Measurements from ENCODE around the gene KRTAP10-1. TPM values are rescaled to one million over a fixed set of nuclear protein-coding genes. Genes with fewer than 3 reads are reported as not detected.

Gene KRTAP10-1
- total RNA-seq, 1 experiment from 2014 or later = not detected

DNA sequence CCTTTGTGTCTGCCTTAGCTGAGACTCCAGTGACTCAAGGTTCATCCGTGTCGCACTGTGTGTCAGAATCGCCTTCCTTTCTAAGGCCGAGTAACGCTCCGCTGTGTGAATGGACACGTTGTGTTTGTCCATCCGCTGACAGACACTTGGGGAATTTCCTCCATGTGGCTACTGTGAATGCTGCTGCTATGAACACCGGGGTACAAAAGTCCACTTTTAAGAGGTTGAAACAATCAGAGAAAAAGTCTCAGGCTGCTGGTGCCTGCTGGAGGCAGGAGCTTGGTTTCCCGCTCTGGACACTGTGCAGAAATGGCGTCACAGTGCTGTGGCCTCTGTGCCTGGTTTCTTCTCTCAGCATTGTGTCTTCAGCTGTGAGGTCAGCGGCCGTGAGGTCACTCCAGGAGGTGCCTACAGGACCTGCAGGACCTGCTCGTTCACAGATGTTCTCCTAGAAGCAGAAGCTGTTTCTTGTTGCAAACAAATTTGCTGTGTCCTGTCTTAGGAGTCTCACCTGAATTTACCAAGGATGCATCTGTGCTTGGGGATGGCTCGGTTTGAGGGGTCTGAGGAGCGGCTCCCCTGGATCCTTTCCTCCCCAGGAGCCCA is 34.2 kb downstream of the KRTAP10-1 start:
- Histone ChIP-seq H3K23me2 (ENCODE audit: insufficient read length, low read depth, low read length, poor library complexity, severe bottlenecking) (no peaks in the 10 kb centered on the region), H4K91ac (ENCODE audit: insufficient read length, low read depth, low read length) (no peak overlapping the region), H3K23ac (ENCODE audit: insufficient read length, low read depth, low read length) (no peak overlapping the region), H2BK120ac (ENCODE audit: low read depth, low read length, poor library complexity, severe bottlenecking) (no peak overlapping the region), H3K9me3 (ENCODE audit: control insufficient read depth, low read depth, low read length) (no peaks in the 10 kb centered on the region), H2BK12ac (ENCODE audit: insufficient read length, low read depth, low read length) (no peak overlapping the region), H3K4me1 (ENCODE audit: insufficient read depth, low read length) (no peaks in the 10 kb centered on the region), H4K20me1 (ENCODE audit: control insufficient read depth, insufficient read depth, insufficient read length) (peaks cover 5% of the 10 kb centered on the region), H3K27ac (ENCODE audit: insufficient read length, low read depth, low read length) (no peak overlapping the region), H2AFZ (ENCODE audit: low read length) (no peak overlapping the region), H3K9ac (ENCODE audit: extremely low read depth, insufficient read length, low read length) (no peak overlapping the region), H3K18ac (ENCODE audit: insufficient read length, low read depth, low read length) (no peak overlapping the region), H3K14ac (ENCODE audit: insufficient read depth, low read length) (no peak overlapping the region), H2BK20ac (ENCODE audit: low read depth, low read length, poor library complexity, severe bottlenecking) (no peak overlapping the region), H3T11ph (ENCODE audit: low read length) (no peak overlapping the region), H3K4ac (ENCODE audit: low read depth, low read length) (no peak overlapping the region), H4K8ac (replicated peaks; ENCODE audit: insufficient read length, low read depth, low read length) (no peak overlapping the region), H3K79me1 (ENCODE audit: insufficient read depth, low read depth, low read length, poor library complexity, severe bottlenecking) (no peaks in the 10 kb centered on the region), H3K56ac (ENCODE audit: insufficient read length, low read depth, low read length) (no peak overlapping the region), H4K5ac (ENCODE audit: insufficient read length, low read depth, low read length) (no peak overlapping the region), H2BK5ac (ENCODE audit: insufficient read length, low read length) (no peak overlapping the region), H3K4me2 (ENCODE audit: insufficient read depth, insufficient read length, low read length) (no peak overlapping the region), H2AK5ac (ENCODE audit: insufficient read length, low read length) (no peak overlapping the region), H2BK15ac (ENCODE audit: low read depth, low read length) (no peak overlapping the region), H3K79me2 (ENCODE audit: insufficient read depth, low read length) (no peaks in the 10 kb centered on the region), H3K27me3 (ENCODE audit: insufficient read depth, low read length) (no peaks in the 10 kb centered on the region)
- TF ChIP-seq, protein P1, sequence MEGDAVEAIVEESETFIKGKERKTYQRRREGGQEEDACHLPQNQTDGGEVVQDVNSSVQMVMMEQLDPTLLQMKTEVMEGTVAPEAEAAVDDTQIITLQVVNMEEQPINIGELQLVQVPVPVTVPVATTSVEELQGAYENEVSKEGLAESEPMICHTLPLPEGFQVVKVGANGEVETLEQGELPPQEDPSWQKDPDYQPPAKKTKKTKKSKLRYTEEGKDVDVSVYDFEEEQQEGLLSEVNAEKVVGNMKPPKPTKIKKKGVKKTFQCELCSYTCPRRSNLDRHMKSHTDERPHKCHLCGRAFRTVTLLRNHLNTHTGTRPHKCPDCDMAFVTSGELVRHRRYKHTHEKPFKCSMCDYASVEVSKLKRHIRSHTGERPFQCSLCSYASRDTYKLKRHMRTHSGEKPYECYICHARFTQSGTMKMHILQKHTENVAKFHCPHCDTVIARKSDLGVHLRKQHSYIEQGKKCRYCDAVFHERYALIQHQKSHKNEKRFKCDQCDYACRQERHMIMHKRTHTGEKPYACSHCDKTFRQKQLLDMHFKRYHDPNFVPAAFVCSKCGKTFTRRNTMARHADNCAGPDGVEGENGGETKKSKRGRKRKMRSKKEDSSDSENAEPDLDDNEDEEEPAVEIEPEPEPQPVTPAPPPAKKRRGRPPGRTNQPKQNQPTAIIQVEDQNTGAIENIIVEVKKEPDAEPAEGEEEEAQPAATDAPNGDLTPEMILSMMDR (conservative IDR thresholded peaks at IDR 0.05) = no peak
- no peak for DNase-seq
- H3K4me3 Mint-ChIP-seq = no peak overlapping the region
- no peaks in the 10 kb centered on the region for H3K27me3 Mint-ChIP-seq (ENCODE audit: low read depth)
- peaks cover 0 to 6% (median 3%) of the 10 kb centered on the region in 3 experiments; a peak in 4 of 7 replicates for H3K36me3 Mint-ChIP-seq (ENCODE audit: insufficient read depth in 1 of 3, low read depth in 3 of 3)
- peaks cover 0 to 5% of the 10 kb centered on the region in 2 experiments; a peak in 3 of 4 replicates for H3K4me1 Mint-ChIP-seq
- H3K9me3 Mint-ChIP-seq = no peaks in the 10 kb centered on the region
- WGBS (ENCODE audit: extremely low coverage, insufficient read length, low lambda C conversion rate) = no CpG with 5 or more reads among the region's 16 CpGs
- H3K27ac Mint-ChIP-seq = 0 out of 7 replicates have a peak overlapping the region, but pooled peaks of 1 of the 3 experiments have one; percentile 35
